Measurements from ENCODE around the gene CLDND1. TPM values are rescaled to one million over a fixed set of nuclear protein-coding genes. Genes with fewer than 3 reads are reported as not detected.

Gene CLDND1
- total RNA-seq = 100 to 1,000 TPM in 3 of 4 donors, 10 to 100 TPM in 1; 84.6 to 191 (median 139) TPM

- WGBS = 0% methylated on average over 20 of the region's 63 CpGs
- peak within 1 kb of the TSS; percentile 80 to 92 (median 84) for H3K4me3 ChIP-seq
- peaks cover 0 to 26% (median 14%) of the 10 kb centered on the region in 4 donors for H3K36me3 ChIP-seq
- intact Hi-C loops (cut with DNase I) = loop anchor here (10.0 kb wide), 1 partner anchor 698 kb away; the partner anchor contains the start of gene CRYBG3
- no peaks in the 10 kb centered on the region for H3K27me3 ChIP-seq
- peak within 1 kb of the TSS; percentile 92 to 99 (median 94) for H3K27ac ChIP-seq (replicated peaks in 1 of 4)
- peak; percentile 99 for DNase-seq (ENCODE audit: extremely low spot score)
- TF ChIP-seq CTCF (IDR thresholded peaks at IDR 0.05) (no peak), EP300 (IDR thresholded peaks at IDR 0.05) (no peak), POLR2AphosphoS5 (IDR thresholded peaks at IDR 0.05) (peak; percentile 93 to 95), POLR2A (IDR thresholded peaks at IDR 0.05; ENCODE audit: low read depth) (peak; percentile 65)
- peaks cover 11 to 44% (median 33%) of the 10 kb centered on the region in 4 donors for H3K4me1 ChIP-seq
- H3K9me3 ChIP-seq = no peaks in the 10 kb centered on the region
These were observed at the start of gene CLDND1 for GRCh38 chr3:98522544-98523281. TSS of gene CLDND1 (minus strand) at chr3:98522902. CDS start at chr3:98521424, 1,478 bp downstream.

- Histone ChIP-seq H3K4me1 (no peaks in the 10 kb centered on the region), H3K36me3 (no peaks in the 10 kb centered on the region), H3K9me3 (no peaks in the 10 kb centered on the region), H3K27ac (replicated peaks in 1 of 4) (no peak overlapping the region), H3K27me3 (no peaks in the 10 kb centered on the region), H3K4me3 (no peak overlapping the region)
- no peak for DNase-seq (ENCODE audit: extremely low spot score)
- whole genome bisulfite sequencing = 78% methylated on average over 3 of the region's 3 CpGs
- no peak for TF ChIP-seq EP300 (IDR thresholded peaks at IDR 0.05)
- TF ChIP-seq CTCF (IDR thresholded peaks at IDR 0.05) = no peak
- no peak for TF ChIP-seq POLR2A (IDR thresholded peaks at IDR 0.05; ENCODE audit: low read depth)
- TF ChIP-seq POLR2AphosphoS5 (IDR thresholded peaks at IDR 0.05) = no peak
- intact Hi-C loops (cut with DNase I) = no loop called here
These were observed 45.7 kb upstream of the CLDND1 start for GRCh38 chr3:98568402-98568801.

GRCh38 chr3:98567666-98568270, 45.1 kb upstream of the CLDND1 start:
- 77% methylated on average over 2 of the region's 2 CpGs for WGBS
- H3K9me3 ChIP-seq = no peaks in the 10 kb centered on the region
- no peak overlapping the region for H3K4me3 ChIP-seq
- H3K27me3 ChIP-seq = no peaks in the 10 kb centered on the region
- no peaks in the 10 kb centered on the region for H3K36me3 ChIP-seq
- DNase-seq (ENCODE audit: extremely low spot score) = no peak
- no peaks in the 10 kb centered on the region for H3K4me1 ChIP-seq
- no peak overlapping the region for H3K27ac ChIP-seq (replicated peaks in 1 of 4)
- TF ChIP-seq POLR2AphosphoS5 (IDR thresholded peaks at IDR 0.05) (no peak), POLR2A (IDR thresholded peaks at IDR 0.05; ENCODE audit: low read depth) (no peak), CTCF (IDR thresholded peaks at IDR 0.05) (no peak), EP300 (IDR thresholded peaks at IDR 0.05) (no peak)
- intact Hi-C loops (cut with DNase I) = no loop called here

- H3K4me3 ChIP-seq = no peak overlapping the region
- no peaks in the 10 kb centered on the region for H3K27me3 ChIP-seq
- H3K4me1 ChIP-seq = no peaks in the 10 kb centered on the region
- WGBS = 77% methylated on average over 6 of the region's 6 CpGs
- intact Hi-C loops (cut with DNase I) = no loop called here
- TF ChIP-seq POLR2AphosphoS5 (IDR thresholded peaks at IDR 0.05) (no peak), EP300 (IDR thresholded peaks at IDR 0.05) (no peak), CTCF (IDR thresholded peaks at IDR 0.05) (no peak), POLR2A (IDR thresholded peaks at IDR 0.05; ENCODE audit: low read depth) (no peak)
- no peaks in the 10 kb centered on the region for H3K9me3 ChIP-seq
- no peak overlapping the region for H3K27ac ChIP-seq (replicated peaks in 1 of 4)
- DNase-seq (ENCODE audit: extremely low spot score) = no peak
- no peaks in the 10 kb centered on the region for H3K36me3 ChIP-seq
These were observed 43.1 kb upstream of the CLDND1 start for GRCh38 chr3:98565843-98566242.
